ENCODE data around the gene ITPKB. TPM values are rescaled to one million over a fixed set of nuclear protein-coding genes. Genes with fewer than 3 reads are reported as not detected.

The ITPKB gene
- total and polyA plus RNA-seq, 2 experiments from 2014 or later: 0.31 to 5.2 TPM

- peaks cover 39% of the 10 kb centered on the region for H3K4me1 Mint-ChIP-seq
- TF ChIP-seq CREB1 (CRISPR knock-in tag; IDR thresholded peaks at IDR 0.05; ENCODE audit: low read depth) (no peak), NANOG (IDR thresholded peaks at IDR 0.05; ENCODE audit: borderline replicate concordance) (no peak), STAT1 (IDR thresholded peaks at IDR 0.05; ENCODE audit: unreplicated experiment) (no peak), CTCF (conservative IDR thresholded peaks at IDR 0.05; ENCODE audit: low read depth in 2 of 2) (no peak), ETS1 (IDR thresholded peaks at IDR 0.05) (no peak), ZNF462 (CRISPR knock-in tag; IDR thresholded peaks at IDR 0.05) (no peak), REST (IDR thresholded peaks at IDR 0.05; ENCODE audit: unreplicated experiment) (no peak), EZH2phosphoT487 (IDR thresholded peaks at IDR 0.05; ENCODE audit: unreplicated experiment) (no peak)
- DNase-seq (ENCODE audit: low spot score) (peak; percentile 71), ATAC-seq (peak; percentile 70)
- Histone ChIP-seq H3K79me2 (replicated peaks; ENCODE audit: insufficient read depth) (no peaks in the 10 kb centered on the region), H3K27me3 (ENCODE audit: insufficient read depth) (no peaks in the 10 kb centered on the region), H3K27ac (ENCODE audit: low read depth) (no peak overlapping the region), H4K20me1 (replicated peaks; ENCODE audit: insufficient read depth) (no peaks in the 10 kb centered on the region), H3F3A (replicated peaks; ENCODE audit: low read depth) (no peaks in the 10 kb centered on the region), H3K9me2 (ENCODE audit: insufficient read depth) (no peaks in the 10 kb centered on the region), H3K4me1 (ENCODE audit: insufficient read depth) (peaks cover 25% of the 10 kb centered on the region; the same call in 1 of the 2 replicates), H3K4me3 (no peak overlapping the region), H3K4me2 (peak overlapping the region; percentile 29; the same call in 1 of the 2 replicates), H3K36me3 (ENCODE audit: insufficient read depth) (no peaks in the 10 kb centered on the region), H2AFZ (no peak overlapping the region)
- no peak overlapping the region for H3K27ac Mint-ChIP-seq
- no peaks in the 10 kb centered on the region for H3K9me3 Mint-ChIP-seq
- H3K36me3 Mint-ChIP-seq (ENCODE audit: low read depth): no peaks in the 10 kb centered on the region
- H3K27me3 Mint-ChIP-seq (ENCODE audit: insufficient read depth, low read depth, poor library complexity): peaks cover 4% of the 10 kb centered on the region
- H3K4me3 Mint-ChIP-seq: no peak overlapping the region
Observed at GRCh38 chr1:226604560-226605317, 134.3 kb downstream of the ITPKB start.

Measured in GM23338 (cell line).